Measurements from ENCODE around the gene SLC17A7. TPM values are rescaled to one million over a fixed set of nuclear protein-coding genes. Genes with fewer than 3 reads are reported as not detected.
A peak's percentile ranks its signal among the peaks of the same experiment; 100 is the strongest.
"Not testable (repeated sequence)": the region's sequence is repeated elsewhere in the genome, so short reads cannot be mapped to it uniquely, and the experiment has no call there.

The SLC17A7 gene
- 2.3 TPM for total RNA-seq
- long read RNA-seq, result 0 reads

DNA sequence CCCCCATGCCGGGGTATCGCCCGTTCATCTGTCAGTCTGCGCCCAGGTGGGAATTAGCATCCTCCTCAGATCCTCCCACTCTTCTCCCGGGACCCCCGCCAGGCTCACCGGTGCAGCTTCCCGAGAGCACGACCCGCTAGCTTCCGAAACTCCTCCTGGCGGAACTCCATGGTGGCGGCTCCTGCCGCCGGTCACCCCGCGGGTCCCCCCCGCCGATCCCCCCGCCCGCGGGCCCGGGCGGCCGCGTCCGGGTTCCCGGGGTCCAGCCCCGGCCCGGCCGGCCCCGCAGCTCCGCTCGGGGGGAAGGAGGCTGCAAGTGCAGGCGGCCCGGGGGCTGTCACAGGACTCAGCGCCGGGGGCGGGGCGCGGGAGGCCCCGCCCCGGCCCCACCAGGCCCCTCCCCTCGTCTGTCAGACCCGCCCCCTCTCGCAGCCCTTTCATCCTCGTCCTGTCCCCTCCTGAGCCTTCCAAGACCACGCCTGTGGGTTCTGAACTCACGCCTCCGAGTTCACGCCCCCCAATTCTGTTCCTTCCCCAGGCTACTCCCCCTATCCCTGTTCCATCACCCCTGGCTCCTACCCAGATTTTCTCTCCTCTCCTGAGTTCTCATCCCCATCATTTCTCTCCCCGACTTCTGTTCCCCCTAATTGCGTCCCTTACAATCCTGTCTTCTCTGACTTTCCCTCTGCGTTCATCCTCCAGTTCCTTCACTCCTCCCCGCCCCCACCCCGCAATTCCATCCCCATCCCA is at the start of gene SLC17A7:
SLC17A7 (minus strand) TSS at position 318 of the 750 bp plus-strand sequence; CDS start at position 170, 148 bp downstream.
- DNase-seq (ENCODE audit: low spot score), result no peak

DNA sequence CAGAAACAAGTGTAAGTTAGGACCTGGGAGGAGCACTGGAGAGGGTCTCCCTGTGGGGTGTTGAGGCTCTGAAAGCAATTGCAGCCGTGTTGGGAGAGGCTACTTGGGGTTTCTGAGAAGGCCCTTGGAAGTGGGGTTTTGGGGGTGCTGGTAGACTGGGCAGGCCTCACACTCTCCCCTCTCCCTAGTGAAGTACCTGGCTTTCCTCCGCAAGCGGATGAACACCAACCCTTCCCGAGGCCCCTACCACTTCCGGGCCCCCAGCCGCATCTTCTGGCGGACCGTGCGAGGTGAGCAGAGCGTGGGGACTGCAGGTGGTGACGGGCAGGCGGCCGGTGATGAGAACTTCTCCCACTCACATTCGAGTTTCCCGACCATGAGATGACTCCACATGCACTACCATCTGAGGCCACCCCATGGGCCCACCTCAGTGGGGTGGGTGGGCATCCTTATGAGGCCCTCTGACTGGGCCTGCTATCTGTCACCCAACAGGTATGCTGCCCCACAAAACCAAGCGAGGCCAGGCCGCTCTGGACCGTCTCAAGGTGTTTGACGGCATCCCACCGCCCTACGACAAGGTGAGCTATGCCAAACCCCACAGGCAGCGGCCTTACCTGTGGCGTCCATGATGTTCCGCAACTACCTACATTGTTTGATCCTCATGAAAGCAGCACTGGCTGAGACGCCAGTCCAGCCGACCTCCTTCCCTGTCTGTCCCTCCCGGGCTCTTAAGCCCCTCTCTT is 49.1 kb upstream of the SLC17A7 start:
- no peak for DNase-seq (ENCODE audit: low spot score)

DNA sequence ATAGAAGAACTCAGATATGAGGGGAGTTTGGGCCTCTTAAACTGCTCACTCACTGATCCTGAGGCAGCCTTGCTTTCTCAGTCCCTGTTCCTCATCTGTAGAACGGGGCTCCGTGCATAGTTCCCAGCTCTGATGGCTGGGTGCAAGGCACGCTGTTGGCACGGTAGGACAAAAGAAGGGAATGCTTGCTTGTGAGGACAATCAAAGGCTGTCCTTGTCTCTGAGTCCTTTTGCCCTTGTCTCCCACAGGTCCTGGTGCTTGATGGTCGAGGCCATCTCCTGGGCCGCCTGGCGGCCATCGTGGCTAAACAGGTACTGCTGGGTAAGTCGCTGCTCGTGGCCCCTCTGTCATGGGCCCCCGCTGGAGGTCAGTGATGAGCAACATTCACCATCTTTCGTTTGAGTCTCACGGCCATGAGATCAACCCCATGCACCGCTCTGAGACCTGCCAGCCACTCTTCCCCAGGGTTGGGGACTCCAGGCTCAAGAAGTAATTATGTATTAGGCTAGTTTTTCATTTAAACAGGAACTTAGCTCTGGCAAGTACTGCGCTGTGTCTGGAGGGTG is 48.4 kb upstream of the SLC17A7 start:
- no peak for DNase-seq (ENCODE audit: low spot score)

DNA sequence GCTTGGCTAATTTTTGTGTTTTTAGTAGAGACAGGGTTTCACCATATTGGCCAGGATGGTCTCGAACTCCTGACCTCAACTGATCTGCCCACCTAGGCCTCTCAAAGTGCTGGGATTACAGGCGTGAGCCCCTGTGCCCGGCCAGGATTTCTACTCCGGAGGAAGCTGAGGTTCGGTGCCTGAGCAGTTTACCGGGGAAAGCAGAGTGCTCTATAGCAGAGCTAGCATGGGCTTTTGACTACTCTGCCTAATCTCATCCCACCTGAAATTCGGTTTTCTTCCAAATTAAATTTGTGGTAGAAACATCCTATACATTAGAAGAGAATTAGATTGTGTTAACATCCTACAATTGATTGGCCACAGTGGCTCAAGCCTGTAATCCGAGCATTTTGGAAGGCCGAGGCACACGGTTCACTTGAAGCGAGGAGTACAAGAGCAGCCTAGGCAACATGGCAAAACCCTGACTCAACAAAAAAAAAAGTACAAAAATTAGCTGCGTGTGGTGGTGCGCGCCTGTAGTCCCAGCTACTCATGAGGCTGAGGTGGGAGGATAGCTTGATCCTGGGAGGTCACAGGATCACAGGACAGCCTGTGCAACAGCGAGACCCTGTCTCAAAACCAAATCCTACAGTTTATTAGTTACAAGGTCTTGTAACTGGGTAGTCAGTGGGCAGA is 47.7 kb upstream of the SLC17A7 start:
- no peak for DNase-seq (ENCODE audit: low spot score)

DNA sequence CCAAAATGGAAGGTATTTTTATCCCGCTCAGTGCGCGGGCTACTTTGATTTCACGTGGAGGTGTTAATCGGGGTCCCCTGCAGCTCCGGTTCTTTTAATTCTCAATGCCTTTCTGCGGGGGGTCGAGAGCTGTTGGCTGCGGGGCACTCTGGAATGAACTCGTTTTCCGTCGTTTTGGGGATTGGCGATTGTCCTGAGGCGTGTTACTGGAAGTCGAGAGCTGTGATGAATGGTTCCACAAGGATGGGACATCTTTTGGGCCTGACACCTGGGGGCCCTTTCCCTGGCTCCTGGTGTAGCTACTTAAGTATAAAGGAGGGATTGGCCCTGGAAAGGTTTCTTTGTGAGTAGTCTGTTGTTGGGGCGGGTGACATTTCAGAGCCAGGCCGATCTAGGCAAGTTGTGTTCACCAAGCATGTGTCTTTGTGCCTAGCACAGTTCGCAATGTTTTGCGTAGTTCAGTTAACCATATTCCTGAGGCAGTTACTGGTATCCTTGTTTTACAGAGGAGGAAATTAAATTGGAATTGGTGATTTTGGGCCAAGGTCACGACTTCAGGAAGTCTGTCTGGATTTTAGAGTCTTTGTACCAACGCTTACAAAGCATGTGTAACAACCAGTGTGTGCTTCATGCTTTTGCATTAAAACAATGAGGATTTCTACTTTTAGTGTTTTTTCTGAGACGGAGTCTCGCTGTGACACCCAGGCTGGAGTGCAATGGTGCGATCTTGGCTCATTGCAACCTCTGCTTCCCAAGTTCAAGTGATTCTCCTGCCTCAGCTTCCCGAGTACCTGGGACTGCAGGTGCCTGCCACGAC is 46.9 kb upstream of the SLC17A7 start:
- no peak for DNase-seq (ENCODE audit: low spot score)

DNA sequence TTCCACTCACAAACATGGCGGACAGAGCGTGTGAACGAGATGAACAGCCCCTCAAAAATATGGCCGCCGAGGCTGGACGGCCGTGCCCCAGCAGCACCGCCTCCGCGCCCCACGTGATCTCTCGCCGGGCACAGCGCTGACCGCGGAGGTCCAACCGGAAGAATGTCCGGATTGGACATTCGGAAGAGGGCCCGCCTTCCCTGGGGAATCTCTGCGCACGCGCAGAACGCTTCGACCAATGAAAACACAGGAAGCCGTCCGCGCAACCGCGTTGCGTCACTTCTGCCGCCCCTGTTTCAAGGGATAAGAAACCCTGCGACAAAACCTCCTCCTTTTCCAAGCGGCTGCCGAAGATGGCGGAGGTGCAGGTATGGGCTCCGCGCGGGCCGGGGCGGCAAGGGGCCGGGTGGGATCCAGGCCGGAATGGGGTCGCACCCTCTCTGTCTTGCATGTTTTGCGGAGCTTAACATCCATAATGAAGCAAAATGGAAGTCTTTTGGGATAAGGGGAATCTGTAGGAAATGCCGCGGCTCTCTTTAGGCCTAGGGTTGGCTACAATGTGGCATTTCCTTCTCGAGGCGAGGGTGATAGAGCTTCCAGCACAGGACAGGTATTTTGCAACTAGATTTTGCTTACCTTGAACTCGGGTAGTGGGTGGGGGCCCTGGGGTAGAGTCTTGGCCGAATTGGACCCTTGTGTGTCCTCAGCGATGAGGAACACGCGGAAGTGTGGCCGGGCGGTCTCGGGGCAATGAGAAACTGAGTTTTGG is 46.1 kb upstream of the SLC17A7 start, which contains the start of gene RPL13A:
RPL13A (plus strand) TSS at position 332 of the 769 bp plus-strand sequence; CDS start at position 354, 22 bp downstream.
- peak; percentile 100 for DNase-seq (ENCODE audit: low spot score)

DNA sequence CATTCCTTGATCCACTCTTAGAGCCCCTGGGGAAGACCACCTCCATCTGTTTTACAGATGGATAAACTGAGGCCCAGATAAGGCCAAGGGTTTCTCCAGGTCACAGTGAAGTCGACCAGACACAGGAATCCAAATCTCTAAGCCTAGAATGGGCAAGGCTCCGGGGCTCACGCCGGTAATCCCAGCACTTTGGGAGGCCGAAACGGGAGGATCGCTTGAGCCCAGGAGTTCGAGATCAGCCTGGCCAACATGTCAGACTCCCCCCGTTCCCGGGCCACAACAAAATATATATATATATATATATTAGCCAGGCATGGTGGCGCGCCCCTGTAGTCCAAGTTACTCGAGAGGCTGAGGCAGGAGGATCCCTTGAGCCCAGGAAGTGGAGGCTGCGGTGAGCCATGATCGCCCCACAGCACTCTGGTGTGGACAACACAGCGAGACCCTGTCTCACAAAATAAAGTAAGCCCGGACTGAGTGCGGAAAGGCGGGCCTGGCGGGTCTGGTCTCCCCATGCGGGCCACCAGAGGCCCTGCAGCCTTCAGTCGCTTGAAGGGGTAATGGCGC is 45.5 kb upstream of the SLC17A7 start:
- no peak for DNase-seq (ENCODE audit: low spot score)

DNA sequence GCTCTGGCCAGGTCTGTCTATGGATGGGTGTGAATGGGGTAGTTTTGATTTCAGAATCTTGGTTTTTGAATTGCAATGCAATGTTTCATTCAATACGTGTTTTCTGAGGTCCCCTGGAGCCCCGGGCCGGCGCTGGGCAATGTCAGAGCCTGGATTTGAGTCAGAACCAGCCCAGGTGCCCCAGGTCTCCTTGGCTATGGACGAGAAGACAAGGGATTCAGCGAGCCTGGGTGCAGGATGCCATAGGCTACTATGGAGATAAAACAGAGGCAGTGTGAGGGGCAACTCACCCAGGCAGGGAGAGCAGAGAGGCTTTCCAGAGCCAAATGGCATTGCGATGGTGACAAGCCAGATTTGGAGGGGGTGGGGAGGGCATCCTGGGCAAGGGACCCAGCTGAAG is 44.9 kb upstream of the SLC17A7 start:
- DNase-seq (ENCODE audit: low spot score), result no peak

DNA sequence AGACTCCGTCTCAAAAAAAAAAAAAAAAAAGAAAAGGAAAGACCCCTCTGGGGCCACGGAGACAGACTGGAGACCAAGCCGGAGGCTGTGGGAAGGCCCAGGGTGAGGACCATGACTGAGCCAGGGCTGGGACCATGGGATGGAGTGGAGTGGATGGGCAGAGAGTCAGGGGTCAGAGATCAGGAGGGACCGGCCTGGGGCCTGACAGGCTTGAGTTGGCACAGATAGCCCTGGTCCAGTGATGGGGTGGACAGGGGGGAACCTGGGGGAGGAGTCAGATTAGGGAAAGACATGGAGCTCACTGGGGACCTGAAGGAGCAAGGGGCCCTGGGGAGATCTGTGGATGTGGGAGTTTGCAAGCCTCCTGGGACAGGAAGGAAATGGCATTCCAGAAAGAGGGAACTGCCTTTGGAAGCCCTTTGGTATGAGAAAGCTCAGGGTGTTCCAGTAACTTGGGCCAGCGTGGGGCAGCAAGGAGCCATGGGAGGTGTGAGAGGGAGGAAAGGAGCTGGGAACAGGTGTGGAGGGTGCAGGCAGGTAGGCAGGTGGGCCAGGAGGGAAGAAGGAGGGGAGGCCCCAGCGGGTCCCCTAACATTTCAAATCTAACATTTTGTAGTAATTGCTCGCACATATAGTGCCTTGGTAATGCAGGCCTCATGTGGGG is 39.8 kb upstream of the SLC17A7 start:
- DNase-seq (ENCODE audit: low spot score), result no peak

DNA sequence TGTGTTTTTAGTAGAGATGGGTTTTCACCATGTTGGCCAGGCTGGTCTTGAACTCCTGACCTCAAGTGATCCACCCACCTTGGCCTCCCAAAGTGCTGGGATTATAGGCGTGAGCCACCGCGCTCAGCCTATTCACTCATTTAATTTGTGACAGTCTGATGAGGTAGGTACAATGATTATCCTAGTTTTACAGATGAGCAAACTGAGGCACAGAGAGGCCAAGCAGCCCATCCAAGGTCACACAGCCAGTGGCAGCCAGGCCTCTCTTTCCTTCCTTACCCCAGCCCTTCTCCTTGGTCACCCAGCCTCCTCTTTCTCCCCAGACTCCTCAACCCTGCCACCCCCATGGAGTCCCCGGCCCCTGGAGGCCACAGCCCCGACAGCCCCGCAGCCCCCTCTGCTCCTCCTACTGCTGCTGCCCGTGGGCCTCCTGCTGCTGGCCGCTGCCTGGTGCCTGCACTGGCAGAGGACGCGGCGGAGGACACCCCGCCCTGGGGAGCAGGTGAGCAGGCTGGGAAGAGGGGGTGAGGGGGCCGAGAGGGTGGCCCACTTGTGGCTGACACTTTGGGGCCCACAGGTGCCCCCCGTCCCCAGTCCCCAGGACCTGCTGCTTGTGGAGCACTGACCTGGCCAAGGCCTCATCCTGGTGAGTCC is 38.8 kb upstream of the SLC17A7 start:
- no peak for DNase-seq (ENCODE audit: low spot score)

DNA sequence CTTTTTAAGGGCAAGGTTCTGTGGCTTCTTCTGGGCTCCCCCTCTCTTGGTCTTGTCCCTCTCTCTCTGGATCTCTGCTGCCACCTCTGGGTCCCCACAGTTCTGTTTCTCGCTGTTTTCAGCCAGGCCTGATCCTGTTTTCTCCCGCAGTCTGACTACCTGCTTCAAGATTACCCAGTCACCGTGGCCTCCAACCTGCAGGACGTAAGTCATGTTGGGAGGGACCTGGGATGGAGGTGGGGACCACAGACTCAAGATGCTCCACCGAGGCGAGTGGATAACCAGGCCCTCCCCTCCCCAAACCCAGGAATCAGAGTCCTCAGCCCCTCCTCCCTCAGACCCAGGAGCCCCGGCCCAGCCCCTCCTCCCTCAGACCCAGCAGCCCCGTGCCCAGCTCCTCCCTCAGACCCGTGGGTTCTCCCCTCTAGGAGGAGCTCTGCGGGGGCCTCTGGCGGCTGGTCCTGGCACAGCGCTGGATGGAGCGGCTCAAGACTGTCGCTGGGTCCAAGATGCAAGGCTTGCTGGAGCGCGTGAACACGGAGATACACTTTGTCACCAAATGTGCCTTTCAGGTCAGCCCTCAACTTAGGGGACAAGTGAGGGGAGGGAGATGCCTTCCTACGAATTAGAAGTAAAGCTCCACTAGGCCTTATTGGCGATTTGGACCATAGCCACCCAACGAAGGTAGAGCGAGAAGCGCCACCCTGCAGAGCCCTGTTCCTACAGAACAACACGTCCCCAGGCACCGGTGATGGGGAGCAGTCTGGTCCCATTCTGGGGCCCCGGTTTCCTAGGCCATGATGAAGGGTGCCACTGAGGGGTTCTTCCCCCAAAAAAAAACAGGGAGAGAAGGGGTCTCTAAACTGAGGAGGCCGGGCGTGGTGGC is 34.9 kb upstream of the SLC17A7 start:
- DNase-seq (ENCODE audit: low spot score), result no peak

DNA sequence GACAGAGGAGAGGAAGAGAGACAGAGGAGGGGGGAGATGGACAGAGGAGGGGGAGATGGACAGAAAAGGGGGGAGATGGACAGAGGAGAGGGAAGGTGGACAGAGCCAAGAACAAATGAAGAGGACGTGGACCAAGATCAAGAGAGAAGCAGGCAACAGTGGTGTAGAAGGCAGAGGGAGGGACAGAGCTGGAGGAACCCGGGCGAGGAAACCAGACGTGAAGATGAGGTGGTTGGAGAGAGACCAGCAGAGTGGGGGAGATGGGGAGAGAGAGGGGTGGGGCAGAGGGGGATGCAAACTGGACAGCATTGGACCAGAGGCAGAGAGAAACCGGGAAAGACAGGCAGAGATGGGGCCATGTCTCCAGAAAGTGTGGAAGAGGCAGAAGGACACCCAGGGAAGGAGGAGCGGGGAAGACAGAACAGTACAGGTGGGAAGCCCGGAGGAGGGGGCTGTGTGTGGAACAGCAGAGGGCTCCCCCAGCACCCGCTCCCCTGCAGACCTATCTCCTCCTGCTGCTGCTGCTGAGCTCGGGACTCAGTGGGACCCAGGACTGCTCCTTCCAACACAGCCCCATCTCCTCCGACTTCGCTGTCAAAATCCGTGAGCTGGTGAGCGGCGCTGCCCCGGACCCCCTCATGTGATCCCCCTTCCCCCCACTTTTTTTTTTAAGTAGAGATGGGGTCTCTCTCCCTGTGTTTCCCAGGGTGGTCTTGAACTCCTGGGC is 34.0 kb upstream of the SLC17A7 start:
- no peak for DNase-seq (ENCODE audit: low spot score)

DNA sequence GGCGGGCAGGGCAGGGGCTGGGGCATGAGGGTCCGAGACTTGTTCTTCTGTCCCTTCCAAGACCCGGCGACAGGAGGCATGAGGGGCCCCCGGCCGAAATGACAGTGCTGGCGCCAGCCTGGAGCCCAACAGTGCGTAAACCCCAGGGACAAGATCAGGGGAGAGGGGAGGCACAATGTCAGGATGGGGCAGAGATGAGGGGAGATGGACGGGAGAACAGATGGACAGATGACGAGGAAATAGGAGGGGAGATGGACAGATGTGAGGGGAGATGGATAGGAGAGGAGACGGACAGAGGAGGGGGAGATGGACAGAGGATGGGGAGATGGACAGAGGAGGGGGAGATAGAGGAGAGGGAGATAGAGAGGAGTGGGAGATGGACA is 33.2 kb upstream of the SLC17A7 start:
- DNase-seq (ENCODE audit: low spot score), result no peak

DNA sequence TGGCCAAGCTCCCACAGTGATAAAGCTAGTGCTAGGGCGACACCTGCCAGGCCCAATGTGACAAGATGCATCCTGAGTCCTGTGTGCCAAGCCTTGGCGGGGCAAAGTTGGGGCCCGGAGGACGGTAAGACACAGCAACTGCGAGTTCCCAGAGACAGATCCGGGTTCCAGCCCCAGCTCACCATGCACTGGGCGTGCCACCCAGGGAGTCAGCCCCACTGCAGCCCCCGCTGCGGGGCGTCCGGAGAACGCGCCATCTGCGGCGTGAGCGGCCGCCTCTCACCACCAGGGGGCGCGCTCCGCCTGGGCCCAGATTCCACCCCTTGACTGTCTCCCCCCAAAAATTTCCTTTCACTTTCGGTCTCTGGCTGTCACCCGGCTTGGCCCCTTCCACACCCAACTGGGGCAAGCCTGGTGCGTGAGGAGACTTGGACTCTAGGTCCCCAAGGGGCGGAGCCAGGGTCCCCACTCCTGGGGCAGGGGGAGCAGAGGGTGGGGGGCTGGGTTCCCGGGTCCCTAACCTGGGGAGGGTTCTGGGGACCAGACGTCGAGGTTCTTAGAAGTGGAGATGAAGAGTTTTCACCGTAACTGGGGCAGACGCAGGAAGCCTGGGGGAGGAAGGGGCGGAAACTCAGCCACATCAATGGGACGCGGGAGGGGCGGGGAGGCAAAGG is 32.7 kb upstream of the SLC17A7 start, which contains the start of gene FLT3LG:
FLT3LG (plus strand) TSS at position 348 of the 674 bp plus-strand sequence. CDS start 425 bp downstream, outside the sequence.
- peak; percentile 94 for DNase-seq (ENCODE audit: low spot score)

DNA sequence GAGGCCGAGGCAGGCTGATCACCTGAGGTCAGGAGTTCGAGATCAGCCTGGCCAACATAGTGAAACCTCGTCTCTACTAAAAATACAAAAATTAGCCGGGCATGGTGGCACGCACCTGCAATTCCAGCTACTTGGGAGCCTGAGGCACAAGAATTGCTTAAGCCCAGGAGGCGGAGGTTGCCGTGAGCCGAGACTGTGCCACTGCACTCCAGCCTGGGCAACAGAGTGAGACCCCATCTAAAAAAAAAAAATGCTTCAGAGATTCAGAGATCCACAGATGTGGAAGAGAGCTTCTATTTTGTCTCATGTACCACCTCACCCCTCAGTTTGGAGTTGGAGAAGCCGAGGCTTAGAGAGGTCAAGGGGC is 32.2 kb upstream of the SLC17A7 start:
- not testable (repeated sequence) for DNase-seq (ENCODE audit: low spot score)

DNA sequence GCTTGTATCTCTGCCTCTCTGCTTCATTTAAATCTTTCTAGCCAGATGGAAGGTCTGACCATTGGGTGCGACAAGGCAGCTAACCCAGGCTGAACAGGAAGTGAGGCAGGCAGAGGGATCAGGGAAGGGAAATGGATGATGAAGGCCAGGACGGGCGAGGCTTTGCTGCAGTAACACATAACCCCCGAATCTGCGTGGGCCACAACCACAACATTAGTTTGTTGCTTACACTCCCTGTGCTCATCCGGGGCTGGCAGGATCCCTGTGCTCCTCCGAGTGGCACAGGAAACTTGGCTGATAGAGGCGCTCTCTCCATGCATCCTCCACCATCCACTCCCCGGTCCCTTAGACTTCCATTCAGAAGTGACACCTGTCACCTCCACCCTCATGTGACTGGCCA is 31.6 kb upstream of the SLC17A7 start:
- DNase-seq (ENCODE audit: low spot score), result no peak
